ENCODE data around the gene CNNM1. TPM values are rescaled to one million over a fixed set of nuclear protein-coding genes. Genes with fewer than 3 reads are reported as not detected.

The CNNM1 gene
- total RNA-seq, 1 experiment from 2014 or later, result not detected

DNA sequence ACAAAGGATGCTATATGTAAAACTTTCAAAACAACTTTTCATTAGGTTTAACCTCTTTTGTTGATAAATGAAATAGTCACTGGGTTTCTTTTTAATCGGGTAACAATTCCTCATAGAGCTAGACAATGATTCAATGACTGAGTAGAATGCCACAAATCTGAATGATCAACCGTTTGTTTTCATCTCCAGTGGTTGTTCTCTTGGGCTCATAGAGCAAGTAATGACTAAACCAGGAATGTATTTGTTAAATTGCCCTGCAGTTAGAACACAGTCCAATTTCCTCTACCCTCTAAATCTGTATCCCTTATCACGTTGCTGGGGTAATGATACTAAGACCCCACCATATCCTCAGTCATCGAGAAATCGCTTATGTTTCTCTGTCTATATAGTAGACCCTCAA lies 40.0 kb downstream of the CNNM1 start:
- H3K27me3 ChIP-seq (replicated peaks), result no peaks in the 10 kb centered on the region
- H3K4me1 ChIP-seq (replicated peaks), result peaks cover 18% of the 10 kb centered on the region
- 0 out of 2 replicates have a peak overlapping the region, but pooled peaks have one; percentile 6 for H3K27ac ChIP-seq
- H3K9me3 ChIP-seq (replicated peaks), result no peaks in the 10 kb centered on the region
- DNase-seq (ENCODE audit: low read depth in 1 of 2, low spot score in 2 of 2), result no peak
- no peaks in the 10 kb centered on the region for H3K36me3 ChIP-seq
- H3K4me3 ChIP-seq, result no peak overlapping the region

- no peaks in the 10 kb centered on the region for H3K27me3 ChIP-seq (replicated peaks)
- no peaks in the 10 kb centered on the region for H3K36me3 ChIP-seq
- no peak overlapping the region for H3K4me3 ChIP-seq
- H3K9me3 ChIP-seq (replicated peaks), result no peaks in the 10 kb centered on the region
- peaks cover 18% of the 10 kb centered on the region for H3K4me1 ChIP-seq (replicated peaks)
- no peak for DNase-seq (ENCODE audit: low read depth in 1 of 2, low spot score in 2 of 2)
- 0 out of 2 replicates have a peak overlapping the region, but pooled peaks have one; percentile 2 for H3K27ac ChIP-seq
These were observed 40.4 kb downstream of the CNNM1 start for GRCh38 chr10:99369551-99369950.

GRCh38 chr10:99370993-99371392 lies 41.8 kb downstream of the CNNM1 start:
- Histone ChIP-seq H3K27me3 (replicated peaks) (no peaks in the 10 kb centered on the region), H3K4me3 (no peak overlapping the region), H3K4me1 (replicated peaks) (peaks cover 18% of the 10 kb centered on the region), H3K9me3 (replicated peaks) (no peaks in the 10 kb centered on the region), H3K27ac (no peak overlapping the region), H3K36me3 (no peaks in the 10 kb centered on the region)
- DNase-seq (ENCODE audit: low read depth in 1 of 2, low spot score in 2 of 2), result peak in 1 of 2 experiments; percentile 27

GRCh38 chr10:99372546-99373271 lies 43.6 kb downstream of the CNNM1 start:
- peaks cover 18% of the 10 kb centered on the region for H3K4me1 ChIP-seq (replicated peaks)
- no peak overlapping the region for H3K4me3 ChIP-seq
- no peaks in the 10 kb centered on the region for H3K9me3 ChIP-seq (replicated peaks)

GRCh38 chr10:99374526-99374925 lies 45.4 kb downstream of the CNNM1 start:
- Histone ChIP-seq H3K4me1 (replicated peaks) (peaks cover 4% of the 10 kb centered on the region), H3K36me3 (no peaks in the 10 kb centered on the region), H3K4me3 (no peak overlapping the region), H3K9me3 (replicated peaks) (no peaks in the 10 kb centered on the region), H3K27ac (no peak overlapping the region), H3K27me3 (replicated peaks) (no peaks in the 10 kb centered on the region)
- no peak for DNase-seq (ENCODE audit: low read depth in 1 of 2, low spot score in 2 of 2)

More at GRCh38 chr10:99372546-99373271, 43.6 kb downstream of the CNNM1 start:
- DNase-seq (ENCODE audit: low read depth in 1 of 2, low spot score in 2 of 2), result no peak
- no peaks in the 10 kb centered on the region for H3K27me3 ChIP-seq (replicated peaks)
- no peaks in the 10 kb centered on the region for H3K36me3 ChIP-seq
- no peak overlapping the region for H3K27ac ChIP-seq

GRCh38 chr10:99374972-99375371 lies 45.8 kb downstream of the CNNM1 start:
- Histone ChIP-seq H3K36me3 (no peaks in the 10 kb centered on the region), H3K4me1 (replicated peaks) (no peaks in the 10 kb centered on the region; the same call in 1 of the 2 replicates), H3K27me3 (replicated peaks) (no peaks in the 10 kb centered on the region), H3K9me3 (replicated peaks) (no peaks in the 10 kb centered on the region), H3K27ac (no peak overlapping the region), H3K4me3 (no peak overlapping the region)
- DNase-seq (ENCODE audit: low read depth in 1 of 2, low spot score in 2 of 2), result no peak

- Histone ChIP-seq H3K36me3 (no peaks in the 10 kb centered on the region), H3K9me3 (replicated peaks) (no peaks in the 10 kb centered on the region), H3K27ac (no peak overlapping the region), H3K27me3 (replicated peaks) (no peaks in the 10 kb centered on the region), H3K4me1 (replicated peaks) (no peaks in the 10 kb centered on the region; the same call in 1 of the 2 replicates), H3K4me3 (no peak overlapping the region)
- no peak for DNase-seq (ENCODE audit: low read depth in 1 of 2, low spot score in 2 of 2)
These were observed 46.3 kb downstream of the CNNM1 start for GRCh38 chr10:99375426-99375825.

DNA sequence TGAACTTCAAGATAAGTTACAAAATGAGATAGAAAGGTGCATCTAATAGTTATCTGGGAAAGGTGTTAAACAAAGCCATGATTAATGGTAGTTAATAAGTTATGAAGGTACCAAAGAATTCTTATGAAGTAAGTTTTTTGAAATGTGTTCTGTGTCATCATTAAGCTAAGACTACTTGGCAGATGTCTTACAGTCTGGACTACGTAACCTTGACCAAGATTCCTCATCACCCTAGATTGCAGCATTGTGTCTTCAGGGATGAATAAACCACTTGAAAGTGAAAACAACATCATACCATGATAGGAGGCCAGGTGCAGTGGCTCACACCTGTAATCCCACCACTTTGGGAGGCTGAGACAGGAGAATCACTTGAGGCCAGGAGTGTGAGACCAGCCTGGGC lies 53.0 kb downstream of the CNNM1 start:
- Histone ChIP-seq H3K4me3 (no peak overlapping the region), H3K9me3 (replicated peaks) (no peaks in the 10 kb centered on the region), H3K27ac (no peak overlapping the region), H3K36me3 (no peaks in the 10 kb centered on the region), H3K4me1 (replicated peaks) (no peaks in the 10 kb centered on the region), H3K27me3 (replicated peaks) (no peaks in the 10 kb centered on the region)
- DNase-seq (ENCODE audit: low read depth in 1 of 2, low spot score in 2 of 2), result no peak

- no peak overlapping the region for H3K4me3 ChIP-seq
- H3K4me1 ChIP-seq (replicated peaks), result peaks cover 9% of the 10 kb centered on the region
- no peaks in the 10 kb centered on the region for H3K36me3 ChIP-seq
- H3K27me3 ChIP-seq (replicated peaks), result no peaks in the 10 kb centered on the region
- no peak overlapping the region for H3K27ac ChIP-seq
- no peaks in the 10 kb centered on the region for H3K9me3 ChIP-seq (replicated peaks)
- no peak for DNase-seq (ENCODE audit: low read depth in 1 of 2, low spot score in 2 of 2)
These were observed 57.9 kb downstream of the CNNM1 start for GRCh38 chr10:99387071-99387470.

DNA sequence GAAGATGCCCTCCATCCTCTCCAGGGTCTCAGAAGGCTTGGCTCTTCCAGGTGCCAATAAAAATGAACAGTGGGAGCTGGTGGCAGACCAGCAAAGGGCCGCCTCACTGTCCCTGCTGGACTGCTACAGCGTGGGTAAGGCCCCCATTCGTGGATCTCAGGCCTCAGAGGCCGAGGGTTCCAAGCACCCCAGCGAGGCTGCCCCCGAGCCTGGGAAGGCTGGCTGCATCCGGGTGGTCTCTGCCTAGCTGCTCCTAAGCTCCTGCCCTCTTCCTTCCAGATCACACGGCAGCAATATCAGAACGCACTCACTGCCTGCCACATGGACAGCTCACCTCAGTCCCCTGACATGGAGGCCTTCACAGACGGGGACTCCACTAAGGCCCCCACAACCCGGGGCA lies 58.4 kb downstream of the CNNM1 start:
- Histone ChIP-seq H3K27ac (no peak overlapping the region), H3K9me3 (replicated peaks) (no peaks in the 10 kb centered on the region), H3K4me1 (replicated peaks) (peaks cover 14% of the 10 kb centered on the region)

DNA sequence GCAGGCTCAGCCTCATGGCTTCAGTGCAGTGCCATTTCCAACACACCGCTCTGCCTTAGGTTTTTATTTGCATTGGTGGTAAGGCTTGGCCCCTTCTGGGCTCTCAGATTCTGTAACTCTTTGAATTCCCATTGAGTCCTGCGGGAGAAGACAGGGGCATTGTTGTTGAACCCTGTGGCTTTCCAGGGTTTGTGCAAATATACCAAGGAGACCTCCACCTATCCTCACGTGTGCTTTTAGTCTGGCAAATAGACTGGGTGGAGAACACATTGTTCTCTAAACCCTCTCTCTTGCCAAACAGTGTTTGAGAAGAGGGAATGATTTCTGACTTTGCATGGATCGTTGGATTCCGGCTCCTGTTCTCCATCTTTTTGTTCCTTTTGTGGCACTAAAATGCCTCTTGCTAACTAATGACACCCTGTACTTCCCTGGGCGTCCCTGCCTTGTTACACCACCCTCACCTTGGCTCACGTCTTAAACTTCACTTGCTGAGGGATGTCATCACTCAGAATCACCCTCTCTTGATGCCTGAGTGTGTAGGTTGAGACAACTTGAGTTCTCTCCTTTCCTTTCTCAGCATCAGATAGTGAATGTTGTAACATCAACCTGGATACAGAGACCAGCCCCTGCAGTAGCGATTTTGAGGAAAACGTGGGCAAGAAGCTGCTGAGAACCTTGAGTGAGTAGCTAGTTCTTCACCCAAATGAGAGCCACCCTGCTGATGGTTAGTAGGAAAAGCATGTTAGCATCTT lies 60.7 kb downstream of the CNNM1 start:
- Histone ChIP-seq H3K27ac (no peak overlapping the region), H3K36me3 (no peaks in the 10 kb centered on the region; the same call in 1 of the 2 replicates), H3K27me3 (replicated peaks) (no peaks in the 10 kb centered on the region), H3K4me3 (no peak overlapping the region), H3K4me1 (replicated peaks) (peaks cover 29% of the 10 kb centered on the region), H3K9me3 (replicated peaks) (no peaks in the 10 kb centered on the region)
- DNase-seq (ENCODE audit: low read depth in 1 of 2, low spot score in 2 of 2), result no peak

More for the DNA sequence above, 58.4 kb downstream of the CNNM1 start:
- no peaks in the 10 kb centered on the region for H3K27me3 ChIP-seq (replicated peaks)
- DNase-seq (ENCODE audit: low read depth in 1 of 2, low spot score in 2 of 2), result no peak
- no peaks in the 10 kb centered on the region for H3K36me3 ChIP-seq
- H3K4me3 ChIP-seq, result no peak overlapping the region

GRCh38 chr10:99391346-99391745 lies 62.2 kb downstream of the CNNM1 start:
- Histone ChIP-seq H3K27ac (peak overlapping the region; percentile 78), H3K36me3 (peaks cover under 1% of the 10 kb centered on the region; the same call in 1 of the 2 replicates), H3K9me3 (replicated peaks) (no peaks in the 10 kb centered on the region), H3K4me1 (replicated peaks) (peaks cover 43% of the 10 kb centered on the region), H3K4me3 (no peak overlapping the region), H3K27me3 (replicated peaks) (no peaks in the 10 kb centered on the region)
- DNase-seq (ENCODE audit: low read depth in 1 of 2, low spot score in 2 of 2), result no peak

DNA sequence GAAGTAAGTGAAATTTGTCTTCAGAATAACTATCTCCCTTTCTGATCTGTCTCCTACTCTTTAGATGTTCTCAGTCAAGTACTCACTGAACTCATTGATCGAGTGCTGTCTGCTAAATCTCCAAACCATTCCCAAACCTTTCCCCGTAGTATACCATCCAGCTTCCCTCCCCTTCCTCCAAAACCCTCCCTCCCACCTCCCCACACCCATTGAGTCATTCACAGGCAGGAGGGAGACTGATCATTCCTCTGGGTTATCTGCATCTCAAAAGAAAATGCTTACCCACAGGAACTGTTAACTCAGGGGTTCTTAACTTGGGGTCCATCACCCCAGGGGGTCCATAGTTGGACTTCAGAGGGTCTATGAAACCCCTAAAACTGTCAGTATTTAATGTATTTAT lies 63.9 kb downstream of the CNNM1 start:
- no peaks in the 10 kb centered on the region for H3K9me3 ChIP-seq (replicated peaks)
- no peak overlapping the region for H3K27ac ChIP-seq
- no peak for DNase-seq (ENCODE audit: low read depth in 1 of 2, low spot score in 2 of 2)
- no peaks in the 10 kb centered on the region for H3K27me3 ChIP-seq (replicated peaks)
- peaks cover 54% of the 10 kb centered on the region for H3K4me1 ChIP-seq (replicated peaks)
- no peak overlapping the region for H3K4me3 ChIP-seq
- H3K36me3 ChIP-seq, result peaks cover 17% of the 10 kb centered on the region

GRCh38 chr10:99393683-99394082 lies 64.5 kb downstream of the CNNM1 start:
- peaks cover 23% of the 10 kb centered on the region for H3K36me3 ChIP-seq
- H3K4me3 ChIP-seq, result no peak overlapping the region
- H3K4me1 ChIP-seq (replicated peaks), result peaks cover 54% of the 10 kb centered on the region
- no peaks in the 10 kb centered on the region for H3K27me3 ChIP-seq (replicated peaks)
- no peak for DNase-seq (ENCODE audit: low read depth in 1 of 2, low spot score in 2 of 2)
- no peaks in the 10 kb centered on the region for H3K9me3 ChIP-seq (replicated peaks)
- no peak overlapping the region for H3K27ac ChIP-seq

Measured in SJSA1 (cell line).